CD4-positive, alpha-beta T cell treated with Interferon gamma for 1 hour (primary cell): Measurements from ENCODE around the gene PRKCD.

Experiments used
- DNase-seq: peaks from one replicate; pipeline ENCODE4 v3.0.0-alpha.2; 2020

PRKCD gene

GRCh38 chr3:53171827-53172505 lies 11.0 kb downstream of the PRKCD start:
- DNase-seq, result no peak

DNA sequence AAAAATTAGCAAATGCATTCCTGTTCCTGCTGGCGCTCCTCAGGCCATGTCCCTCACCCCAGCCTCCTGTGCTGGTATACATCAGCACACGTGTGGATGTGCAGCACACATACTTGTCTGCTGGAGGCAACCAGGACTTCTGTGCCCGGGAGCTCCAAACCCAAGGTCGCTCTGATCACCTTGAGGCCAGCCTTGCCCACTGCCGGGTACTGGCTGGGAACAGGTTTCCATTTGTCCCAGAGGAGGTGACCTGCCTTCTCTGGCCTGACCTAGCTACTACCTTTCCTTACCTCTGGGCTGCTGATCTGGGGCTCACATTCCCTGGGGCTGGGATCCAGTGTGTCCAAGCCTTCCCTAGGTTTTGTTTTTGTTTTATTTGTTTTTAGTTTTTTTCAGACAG lies 12.1 kb downstream of the PRKCD start:
- DNase-seq, result no peak

GRCh38 chr3:53174346-53175250 lies 13.6 kb downstream of the PRKCD start:
- no peak for DNase-seq

DNA sequence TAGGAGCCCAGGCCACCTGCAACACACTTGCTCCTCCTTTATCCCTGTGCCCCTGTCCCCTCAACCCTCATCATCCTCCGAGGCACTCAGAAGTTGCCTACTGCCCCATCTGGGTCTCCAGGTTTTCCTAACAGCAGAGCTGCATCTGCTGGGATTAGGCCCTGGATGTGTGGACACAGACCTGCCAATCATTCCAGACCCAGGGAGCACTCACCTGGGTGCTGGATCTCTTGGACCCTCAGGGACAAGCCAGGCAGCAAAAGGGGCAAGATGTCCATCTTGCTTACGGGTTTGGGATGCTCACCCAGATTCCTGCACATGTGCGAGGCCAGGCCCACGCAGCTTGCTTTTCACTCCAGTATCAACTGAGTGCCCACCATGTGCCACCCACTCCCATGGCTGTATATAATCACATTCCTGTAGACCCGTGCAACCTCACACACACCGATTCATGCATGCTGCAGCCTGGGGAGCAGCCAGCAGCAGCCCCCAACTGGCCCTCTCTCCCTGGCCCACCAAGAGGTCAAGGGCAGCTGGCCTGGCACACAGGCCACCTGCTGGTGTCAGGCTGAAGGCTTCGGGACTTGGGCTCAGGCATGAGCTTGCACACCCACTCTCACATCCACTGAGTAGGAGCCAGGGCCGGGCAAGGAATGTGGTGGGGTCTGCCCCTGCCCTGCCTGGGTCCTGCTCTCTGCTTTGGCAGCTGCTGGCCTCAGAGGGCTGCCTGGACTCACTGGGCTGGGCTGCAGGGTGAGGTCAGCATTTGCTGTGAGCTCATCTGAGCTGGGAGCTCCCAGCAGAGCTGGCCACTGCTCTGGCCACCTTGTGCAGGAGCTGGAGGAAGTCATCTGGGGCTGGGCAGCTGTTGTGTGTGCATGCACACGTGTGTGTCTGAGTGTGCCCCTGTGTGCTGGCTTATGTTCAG lies 14.9 kb downstream of the PRKCD start:
- DNase-seq, result no peak

DNA sequence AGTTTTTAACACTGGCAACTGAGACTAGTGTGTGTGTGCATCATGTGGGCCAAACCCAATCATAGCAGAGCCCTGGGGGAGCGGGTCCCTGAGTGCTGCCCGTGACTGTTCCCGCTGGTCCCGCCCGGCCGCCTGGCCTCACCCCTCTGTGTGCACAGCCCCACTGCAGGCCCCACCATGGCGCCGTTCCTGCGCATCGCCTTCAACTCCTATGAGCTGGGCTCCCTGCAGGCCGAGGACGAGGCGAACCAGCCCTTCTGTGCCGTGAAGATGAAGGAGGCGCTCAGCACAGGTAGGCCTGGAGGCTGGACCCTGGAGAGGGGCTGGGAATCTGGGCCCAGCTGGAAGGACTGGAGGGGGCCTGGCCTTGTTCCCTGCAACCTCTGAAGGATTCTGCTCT lies 17.2 kb downstream of the PRKCD start:
- no peak for DNase-seq

- DNase-seq, result no peak
Measured at GRCh38 chr3:53179580-53179979, 18.6 kb downstream of the PRKCD start.

GRCh38 chr3:53180305-53181023 lies 19.5 kb downstream of the PRKCD start:
- peak; percentile 70 for DNase-seq

- DNase-seq, result no peak
Measured at GRCh38 chr3:53181024-53181371, 20.0 kb downstream of the PRKCD start.

- DNase-seq, result no peak
Measured at GRCh38 chr3:53181528-53181927, 20.5 kb downstream of the PRKCD start.

GRCh38 chr3:53182764-53183355 lies 21.9 kb downstream of the PRKCD start:
- DNase-seq, result no peak

DNA sequence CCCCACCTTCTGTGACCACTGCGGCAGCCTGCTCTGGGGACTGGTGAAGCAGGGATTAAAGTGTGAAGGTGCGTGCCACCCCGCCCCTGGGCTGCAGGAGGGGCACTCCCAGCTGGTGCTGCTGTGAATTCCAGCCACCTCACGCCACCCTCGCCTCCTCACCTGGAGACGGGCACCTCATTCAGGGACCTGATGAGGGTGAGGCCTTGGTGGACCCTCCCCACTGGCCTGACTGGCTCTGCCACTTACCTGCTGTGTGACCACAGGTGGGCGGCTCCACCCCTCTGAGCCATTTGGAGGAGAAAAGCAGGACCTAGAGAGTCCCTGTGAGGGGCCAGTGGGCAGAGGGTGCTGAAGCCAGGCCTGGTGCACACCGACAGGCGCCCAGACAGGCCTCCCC lies 22.5 kb downstream of the PRKCD start:
- DNase-seq, result no peak

DNA sequence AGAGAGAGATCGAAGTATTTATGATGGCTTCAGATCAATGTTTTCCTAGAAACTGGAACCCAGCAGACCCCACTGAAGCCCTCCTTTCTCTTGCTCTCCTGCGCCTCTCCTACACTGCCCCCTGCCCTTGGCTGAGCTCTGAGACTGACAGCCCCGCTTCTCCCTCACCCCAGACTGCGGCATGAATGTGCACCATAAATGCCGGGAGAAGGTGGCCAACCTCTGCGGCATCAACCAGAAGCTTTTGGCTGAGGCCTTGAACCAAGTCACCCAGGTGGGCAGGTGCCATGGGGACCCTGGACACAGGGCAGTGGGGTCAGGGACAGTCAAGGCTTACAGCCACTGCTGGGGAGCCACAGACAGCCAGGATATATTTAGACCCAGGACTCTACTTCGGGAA lies 23.7 kb downstream of the PRKCD start:
- no peak for DNase-seq

- DNase-seq, result no peak
Measured at GRCh38 chr3:53185761-53186465, 24.9 kb downstream of the PRKCD start.

GRCh38 chr3:53186726-53187125 lies 25.7 kb downstream of the PRKCD start:
- no peak for DNase-seq

- DNase-seq, result no peak
Measured at GRCh38 chr3:53187430-53187829, 26.4 kb downstream of the PRKCD start.

- DNase-seq, result no peak
Measured at GRCh38 chr3:53188136-53188685, 27.2 kb downstream of the PRKCD start.

- DNase-seq, result no peak
Measured at GRCh38 chr3:53188720-53189119, 27.7 kb downstream of the PRKCD start.

- no peak for DNase-seq
Measured at GRCh38 chr3:53189276-53189675, 28.3 kb downstream of the PRKCD start.

- DNase-seq, result no peak
Measured at GRCh38 chr3:53190659-53191058, 29.6 kb downstream of the PRKCD start.

DNA sequence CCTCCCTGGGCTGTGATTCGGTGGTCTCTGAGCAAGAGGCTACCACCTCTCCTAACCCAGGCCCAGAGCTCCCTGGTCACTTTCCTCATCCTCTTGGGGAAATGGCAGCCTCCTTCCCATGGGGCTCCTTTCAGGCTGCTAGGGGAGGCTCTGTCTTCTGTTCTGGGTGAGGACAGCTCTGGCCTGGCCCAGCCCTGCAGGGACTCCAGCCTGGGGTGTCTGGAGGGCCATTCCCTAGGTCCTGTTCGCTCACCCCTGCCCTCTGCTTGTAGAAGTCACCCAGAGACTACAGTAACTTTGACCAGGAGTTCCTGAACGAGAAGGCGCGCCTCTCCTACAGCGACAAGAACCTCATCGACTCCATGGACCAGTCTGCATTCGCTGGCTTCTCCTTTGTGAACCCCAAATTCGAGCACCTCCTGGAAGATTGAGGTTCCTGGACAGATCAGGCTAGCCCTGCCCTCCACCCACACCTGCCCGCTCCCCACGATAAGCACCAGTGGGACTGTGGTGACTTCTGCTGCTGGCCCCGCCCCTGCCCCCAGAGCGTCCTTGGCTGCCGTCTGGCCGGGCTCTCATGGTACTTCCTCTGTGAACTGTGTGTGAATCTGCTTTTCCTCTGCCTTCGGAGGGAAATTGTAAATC lies 30.9 kb downstream of the PRKCD start:
- no peak for DNase-seq

DNA sequence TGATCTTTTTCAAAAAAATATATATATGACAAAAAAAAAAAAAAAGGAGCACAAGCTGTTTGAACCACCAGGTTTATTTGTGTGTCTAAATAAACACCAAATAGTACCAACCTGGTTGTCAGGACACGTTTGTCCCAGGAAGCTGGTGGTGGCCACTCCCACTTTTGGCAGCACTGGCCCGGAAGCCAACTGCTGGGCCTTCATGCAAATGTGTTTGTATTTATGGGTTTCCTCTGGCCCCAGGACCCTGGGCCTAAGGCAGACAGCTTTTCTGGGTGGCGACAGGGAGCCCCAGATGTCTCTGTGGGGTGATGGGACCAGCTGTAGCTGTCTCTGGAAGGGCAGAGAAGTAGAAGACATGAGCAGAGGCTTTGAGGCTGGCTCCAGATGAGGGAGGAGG lies 31.6 kb downstream of the PRKCD start:
- no peak for DNase-seq
